ENCODE data around the gene PLEKHA8. TPM values are rescaled to one million over a fixed set of nuclear protein-coding genes. Genes with fewer than 3 reads are reported as not detected.

The PLEKHA8 gene
- total and polyA plus RNA-seq, 2 of the 8 experiments (the other 6 are each of a cell fraction or from before 2014, with no cell fraction given), result 10.7 to 44.0 TPM

DNA sequence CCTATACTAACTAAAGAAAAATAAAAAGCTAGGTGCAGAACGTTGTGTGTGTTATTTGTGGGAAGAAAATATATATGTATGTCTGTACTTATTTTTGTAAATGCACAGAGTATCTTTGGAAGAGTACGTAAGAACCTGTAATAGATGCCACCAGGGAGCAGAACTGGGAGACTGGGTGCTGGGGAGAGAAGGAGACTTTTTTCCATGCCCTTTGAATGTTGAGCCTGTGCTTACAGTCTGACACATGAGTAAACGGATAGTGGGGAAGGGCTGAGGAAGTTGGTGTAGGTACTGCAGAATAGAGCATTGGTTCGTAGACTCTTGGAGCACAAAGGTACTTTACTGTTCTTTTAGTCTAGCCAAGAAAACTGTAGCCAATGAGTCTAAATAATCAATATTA, 37.3 kb upstream of the PLEKHA8 start:
- TF ChIP-seq BRCA1 (IDR thresholded peaks at IDR 0.05; ENCODE audit: low read depth, low read length) (no peak), USF2 (IDR thresholded peaks at IDR 0.05; ENCODE audit: low read length) (no peak), RXRA (IDR thresholded peaks at IDR 0.05; ENCODE audit: insufficient read depth, low read depth, low read length) (no peak), CBX8 (IDR thresholded peaks at IDR 0.05; ENCODE audit: borderline replicate concordance, low read depth, low read length) (no peak), CHD2 (IDR thresholded peaks at IDR 0.05; ENCODE audit: low read length) (no peak), MAX (IDR thresholded peaks at IDR 0.05) (no peak), CHD1 (IDR thresholded peaks at IDR 0.05; ENCODE audit: low read depth, low read length) (no peak), HDAC6 (IDR thresholded peaks at IDR 0.05; ENCODE audit: low read depth, low read length) (no peak), CEBPB (IDR thresholded peaks at IDR 0.05; ENCODE audit: low read depth, low read length) (no peak), POLR2A (IDR thresholded peaks at IDR 0.05; ENCODE audit: control extremely low read depth in 1 of 2, low read depth in 2 of 2, low read length in 2 of 2) (no peak), SAP30 (IDR thresholded peaks at IDR 0.05; ENCODE audit: insufficient read depth, insufficient replicate concordance, low read length) (no peak)
- Histone ChIP-seq H3K23ac (ENCODE audit: insufficient read length) (no peak overlapping the region), H3K56ac (replicated peaks; ENCODE audit: insufficient read length, low read depth, low read length) (no peak overlapping the region), H2BK5ac (ENCODE audit: low read depth, low read length) (no peak overlapping the region), H3K36me3 (ENCODE audit: control insufficient read depth in 2 of 4, insufficient read depth in 4 of 4, low read length in 3 of 4) (no peaks in the 10 kb centered on the region), H2AFZ (ENCODE audit: low read length) (no peak overlapping the region), H3K79me1 (ENCODE audit: low read depth, low read length) (no peaks in the 10 kb centered on the region), H2BK20ac (ENCODE audit: low read length) (no peak overlapping the region), H2AK5ac (ENCODE audit: low read depth, low read length) (no peak overlapping the region), H3K4ac (replicated peaks; ENCODE audit: insufficient read length, low read depth, low read length) (no peak overlapping the region), H4K5ac (ENCODE audit: insufficient read length, low read depth, low read length) (no peak overlapping the region), H4K91ac (replicated peaks; ENCODE audit: insufficient read length, low read length) (no peak overlapping the region), H2BK120ac (replicated peaks; ENCODE audit: low read depth, low read length) (no peak overlapping the region), H3K4me3 (ENCODE audit: extremely low read depth in 1 of 4, insufficient read depth in 2 of 4, low read depth in 3 of 4, low read length in 4 of 4) (no peak overlapping the region), H3K18ac (ENCODE audit: extremely low read depth, low read length) (no peak overlapping the region), H3K9me3 (ENCODE audit: insufficient read depth in 2 of 2, low read depth in 1 of 2, low read length in 1 of 2) (peaks cover 3 to 5% of the 10 kb centered on the region in 2 experiments; a peak in 3 of 4 replicates), H3K79me2 (ENCODE audit: control insufficient read depth in 1 of 2, insufficient read depth in 2 of 2, low read length in 2 of 2) (peaks cover 0 to 23% of the 10 kb centered on the region in 2 experiments; a peak in 3 of 4 replicates), H2BK15ac (ENCODE audit: low read length) (no peak overlapping the region), H3K4me1 (replicated peaks in 1 of 4; ENCODE audit: control insufficient read depth in 3 of 4, insufficient read depth in 4 of 4, low read length in 3 of 4) (peaks cover 0 to 10% (median 6%) of the 10 kb centered on the region in 4 experiments; a peak in 5 of 7 replicates), H3K9ac (replicated peaks in 1 of 4; ENCODE audit: extremely low read depth in 1 of 4, low read depth in 3 of 4, low read length in 3 of 4) (no peak overlapping the region), H2BK12ac (ENCODE audit: low read depth, low read length) (no peak overlapping the region), H3K4me2 (ENCODE audit: insufficient read depth in 1 of 2, low read depth in 2 of 2, low read length in 2 of 2) (no peak overlapping the region), H3K14ac (ENCODE audit: insufficient read length) (no peak overlapping the region), H4K8ac (ENCODE audit: extremely low read depth, insufficient read depth, low read length) (no peak overlapping the region), H4K20me1 (replicated peaks in 1 of 2; ENCODE audit: control insufficient read depth in 1 of 2, insufficient read depth in 2 of 2, low read length in 2 of 2) (peaks cover 0 to 2% of the 10 kb centered on the region in 2 experiments), H3K27ac (ENCODE audit: low read depth, low read length) (no peak overlapping the region), H3K27me3 (replicated peaks in 1 of 4; ENCODE audit: control insufficient read depth in 3 of 4, extremely low read depth in 1 of 4, insufficient read depth in 3 of 4, low read length in 3 of 4) (peaks cover 0 to 2% (median 0%) of the 10 kb centered on the region in 4 experiments; a peak in 1 of 7 replicates), H3K23me2 (ENCODE audit: low read depth, low read length) (peaks cover 4% of the 10 kb centered on the region)
- FAIRE-seq, result no peak
- ChIA-PET CTCF (ENCODE audit: partially characterized antibody) (interaction anchor here (0.7 to 3.5 kb wide), 4 partner anchors 12 to 49 kb away, joined by 3 to 14 read pairs (median 4); no protein-coding TSS in a partner anchor), POLR2A (ENCODE audit: partially characterized antibody) (interaction anchor here (1.5 kb wide), 1 partner anchor 14 kb away, joined by 4 read pairs; no protein-coding TSS in a partner anchor)
- WGBS, 2 experiments (ENCODE audit: extremely low coverage in 1 of 2, insufficient coverage in 1 of 2, insufficient read length in 1 of 2, insufficient replicate concordance in 2 of 2, low coverage in 1 of 2, low lambda C conversion rate in 2 of 2, missing lambda C conversion rate in 1 of 2), result 92% methylated on average over 4 of the region's 4 CpGs; no CpG with 5 or more reads in 1 of the 2 experiments
- no peak for DNase-seq (ENCODE audit: low read depth in 1 of 2, low spot score in 2 of 2)
